Stimulated activated CD8-positive, alpha-beta memory T cell treated with anti-CD3 and anti-CD28 coated beads, Interleukin-7, amount 100 ng/mL, for 48 hours (primary cell): ENCODE data around the gene CDK17.

Experiments used
- DNase-seq, 2 donors: peaks; one replicate each; pipeline ENCODE4 v3.0.0-alpha.2; 2020; ENCODE audit warnings: low read depth in 1 of 2; ENCODE audit errors: extremely low read depth in 1 of 2

Gene CDK17

GRCh38 chr12:96241846-96242256, 158.4 kb downstream of the CDK17 start:
- peak; percentile 33 to 44 for DNase-seq

GRCh38 chr12:96241431-96241830, 158.8 kb downstream of the CDK17 start:
- no peak for DNase-seq

- no peak for DNase-seq
Observed at GRCh38 chr12:96240656-96241055, 159.6 kb downstream of the CDK17 start.

- DNase-seq: no peak
Observed at GRCh38 chr12:96239711-96240635, 160.3 kb downstream of the CDK17 start.

DNA sequence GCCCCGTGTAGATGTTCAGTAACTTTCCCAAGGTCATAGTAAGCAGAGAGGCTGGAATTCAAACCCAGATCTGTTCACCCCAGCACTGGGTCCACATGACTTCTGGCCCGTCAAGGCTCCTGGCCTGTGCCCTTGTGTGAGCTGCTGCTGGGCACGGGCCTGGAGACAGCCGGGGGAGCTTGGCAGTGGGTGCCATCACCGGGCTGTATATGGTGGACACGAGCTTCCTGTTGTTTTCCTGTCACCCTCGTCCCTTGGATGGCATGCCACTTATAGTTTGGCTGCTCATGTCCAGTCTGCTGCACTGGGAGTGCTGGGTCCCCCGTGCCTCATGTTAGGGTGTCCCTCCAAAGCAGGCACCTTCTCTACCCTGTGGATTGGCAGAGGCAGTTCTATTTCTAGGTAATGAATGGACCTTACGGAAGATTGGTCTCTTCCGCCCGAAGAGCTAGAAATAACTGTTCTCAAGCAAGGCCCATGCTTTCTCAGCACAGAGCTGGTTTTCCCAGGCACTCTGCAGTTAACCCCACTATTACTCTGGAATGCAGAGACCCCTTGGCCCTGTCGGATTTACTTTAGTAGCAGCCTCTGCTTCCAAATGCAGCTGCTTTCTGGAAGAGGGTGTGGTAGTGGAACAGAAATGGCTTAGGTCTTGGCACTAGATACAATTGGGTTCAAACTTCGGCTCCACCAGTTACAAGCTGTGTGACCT, 161.7 kb downstream of the CDK17 start:
- DNase-seq: no peak

DNA sequence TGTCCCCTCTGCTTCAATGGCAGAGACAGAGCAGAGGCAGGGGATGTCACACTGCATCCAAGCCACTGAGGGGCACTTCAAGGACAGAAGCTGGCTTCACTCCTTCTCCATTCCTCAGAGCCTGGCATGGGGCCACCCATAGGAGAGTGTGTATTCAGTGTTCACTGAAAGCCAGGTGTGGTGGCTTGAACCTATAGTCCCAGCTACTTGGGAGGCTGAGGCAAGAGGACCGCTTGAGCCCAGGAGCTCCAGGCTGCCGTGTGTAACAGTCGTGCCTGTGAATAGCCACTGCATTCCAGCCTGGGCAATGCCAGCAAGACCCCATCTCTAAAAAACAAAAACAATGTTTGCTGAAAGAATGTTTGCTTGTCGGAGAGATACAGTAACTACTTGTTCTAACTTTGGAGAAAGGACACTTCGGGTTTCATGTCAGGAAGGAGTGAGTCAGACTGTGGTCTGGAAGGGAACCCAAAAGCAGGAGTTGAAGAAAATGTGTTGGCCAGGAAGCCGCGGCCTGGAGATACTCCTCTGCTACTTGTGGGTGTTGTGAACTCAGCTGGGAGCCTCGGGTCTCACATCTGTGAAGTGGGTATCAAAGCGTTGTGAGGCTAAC, 162.7 kb downstream of the CDK17 start:
- peak; percentile 45 to 56 for DNase-seq

DNA sequence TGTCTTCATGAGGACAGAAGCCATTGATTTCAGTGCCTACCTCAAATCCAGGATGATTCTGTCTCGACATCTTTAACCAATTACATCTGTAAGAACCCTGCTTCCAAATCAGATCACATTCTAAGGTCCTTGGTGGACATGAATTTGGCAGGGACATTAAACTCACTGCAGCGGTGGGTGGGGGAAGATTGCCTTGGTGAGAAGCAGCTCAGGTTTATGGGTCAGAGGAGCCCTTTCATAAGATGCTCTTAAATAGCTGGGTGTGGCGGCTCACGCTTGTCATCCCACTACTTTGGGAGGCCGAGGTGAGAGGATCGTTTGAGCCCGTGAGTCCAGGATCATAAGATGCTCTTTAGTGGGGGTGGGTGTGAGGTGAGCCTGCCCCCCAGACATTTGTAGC, 163.2 kb downstream of the CDK17 start:
- no peak for DNase-seq

DNA sequence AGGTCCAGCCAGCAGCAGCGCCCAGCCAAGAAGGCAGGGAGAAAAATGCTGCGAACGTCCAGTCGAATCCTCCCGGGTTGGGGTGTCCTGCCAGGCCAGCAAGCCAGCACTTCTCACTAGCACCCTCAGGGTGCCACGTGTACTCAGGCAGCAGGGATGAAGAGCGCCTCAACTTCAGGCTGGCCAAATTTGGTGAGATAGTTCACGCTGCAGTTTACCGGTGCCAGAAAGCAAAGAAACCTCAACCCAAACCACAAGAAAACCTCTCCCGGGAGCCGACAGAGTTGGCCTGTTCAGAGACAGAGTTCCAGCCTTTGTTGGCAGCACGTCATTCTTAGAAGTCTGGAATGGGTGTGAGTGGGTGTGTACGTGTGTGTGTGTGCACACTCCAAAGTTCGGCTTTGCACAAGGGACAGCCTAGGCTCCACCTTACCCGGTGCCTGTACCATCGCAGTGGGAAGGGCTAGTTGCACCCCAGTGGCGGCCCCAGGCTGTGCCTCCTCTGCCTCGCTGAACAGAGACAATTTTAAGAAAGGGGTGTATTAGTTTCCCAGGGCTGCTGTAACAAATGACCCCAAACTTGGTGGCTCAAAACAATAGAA, 163.9 kb downstream of the CDK17 start:
- no peak for DNase-seq

DNA sequence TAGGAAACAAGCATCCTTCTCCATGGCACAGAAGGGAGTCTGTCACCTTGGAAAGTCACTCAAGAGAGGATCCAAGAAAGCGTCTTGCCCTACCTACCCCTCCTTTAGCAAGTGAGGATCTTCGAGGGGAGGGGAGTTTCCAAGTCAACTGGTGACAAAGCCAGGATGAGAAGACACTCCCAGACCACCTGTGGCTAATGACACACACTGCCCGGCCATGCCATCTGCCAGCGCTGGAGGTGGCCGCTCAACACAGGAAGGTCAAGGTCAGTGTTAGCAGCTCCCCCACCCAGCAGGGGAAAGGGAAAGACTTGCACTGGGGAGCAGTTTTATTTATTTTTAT, 164.8 kb downstream of the CDK17 start:
- no peak for DNase-seq

- DNase-seq: no peak
Observed at GRCh38 chr12:96234591-96235483, 165.4 kb downstream of the CDK17 start.

DNA sequence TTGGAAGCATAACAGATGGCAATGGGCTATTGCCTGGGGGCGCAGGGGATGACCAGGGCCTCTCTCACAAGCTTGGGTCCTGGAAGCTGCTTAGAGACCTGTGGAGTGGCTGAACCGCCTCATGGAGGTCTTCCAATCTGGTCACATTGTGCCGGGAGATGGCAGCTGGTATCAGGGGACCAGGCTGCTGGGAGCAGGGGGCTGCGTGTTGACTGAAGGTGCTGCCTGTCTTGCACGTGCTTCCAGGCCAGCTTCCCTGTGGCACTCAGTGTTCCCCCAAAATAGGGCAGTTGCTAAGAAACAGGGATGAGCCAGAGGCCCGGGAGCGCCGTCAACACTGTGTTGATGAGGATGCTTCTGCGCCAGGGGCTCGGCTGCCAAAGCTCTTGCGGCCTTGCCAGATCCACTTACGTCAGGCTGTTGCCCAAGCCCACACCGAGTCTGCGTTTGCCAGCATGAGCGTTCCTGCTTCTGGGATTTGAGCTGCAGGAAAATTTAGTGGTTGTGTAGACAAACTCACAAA, 166.2 kb downstream of the CDK17 start:
- DNase-seq: no peak

- DNase-seq: no peak
Observed at GRCh38 chr12:96233168-96233567, 167.1 kb downstream of the CDK17 start.

DNA sequence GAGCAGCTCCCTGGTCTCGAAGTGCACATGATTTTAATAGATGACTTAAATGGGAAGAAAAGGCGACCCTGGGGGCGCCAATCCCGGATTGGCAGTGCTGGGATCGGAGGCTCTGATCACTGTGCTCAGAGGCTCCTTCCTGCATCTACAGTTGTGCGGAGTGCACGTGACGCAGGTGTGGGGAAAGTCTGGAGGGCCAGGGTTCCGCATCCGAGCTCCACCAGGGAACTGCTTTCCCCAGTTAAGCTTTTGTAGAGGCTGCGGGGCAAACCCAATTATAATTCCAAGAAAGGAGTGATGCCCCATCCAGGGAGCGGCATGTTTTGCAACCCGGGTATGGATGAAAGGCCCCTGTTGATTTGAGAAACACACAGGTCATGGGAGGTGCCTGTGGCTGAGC, 169.6 kb downstream of the CDK17 start:
- DNase-seq: no peak

GRCh38 chr12:96228566-96229248, 171.5 kb downstream of the CDK17 start:
- no peak for DNase-seq
